Measurements from ENCODE around the gene ZNF195. TPM values are rescaled to one million over a fixed set of nuclear protein-coding genes. Genes with fewer than 3 reads are reported as not detected.
A peak's percentile ranks its signal among the peaks of the same experiment; 100 is the strongest.
"Not testable (repeated sequence)": the region's sequence is repeated elsewhere in the genome, so short reads cannot be mapped to it uniquely, and the experiment has no call there.

Gene ZNF195
- total RNA-seq = 16.9 and 27.2 TPM in 2 replicates

- peak; percentile 50 for DNase-seq (ENCODE audit: extremely low read depth, low read depth, low spot score)
Observed at GRCh38 chr11:3378426-3379423, at the start of gene ZNF195. Gene ZNF195, minus strand, starts transcription at chr11:3379146. Its CDS starts 106 bp downstream, at chr11:3379040.

GRCh38 chr11:3428076-3428475, 49.1 kb upstream of the ZNF195 start:
- not testable (repeated sequence) for DNase-seq (ENCODE audit: extremely low read depth, low read depth, low spot score)

- DNase-seq (ENCODE audit: extremely low read depth, low read depth, low spot score) = not testable (repeated sequence)
Observed at GRCh38 chr11:3426541-3426940, 47.6 kb upstream of the ZNF195 start.

GRCh38 chr11:3423928-3424327, 45.0 kb upstream of the ZNF195 start:
- not testable (repeated sequence) for DNase-seq (ENCODE audit: extremely low read depth, low read depth, low spot score)

DNA sequence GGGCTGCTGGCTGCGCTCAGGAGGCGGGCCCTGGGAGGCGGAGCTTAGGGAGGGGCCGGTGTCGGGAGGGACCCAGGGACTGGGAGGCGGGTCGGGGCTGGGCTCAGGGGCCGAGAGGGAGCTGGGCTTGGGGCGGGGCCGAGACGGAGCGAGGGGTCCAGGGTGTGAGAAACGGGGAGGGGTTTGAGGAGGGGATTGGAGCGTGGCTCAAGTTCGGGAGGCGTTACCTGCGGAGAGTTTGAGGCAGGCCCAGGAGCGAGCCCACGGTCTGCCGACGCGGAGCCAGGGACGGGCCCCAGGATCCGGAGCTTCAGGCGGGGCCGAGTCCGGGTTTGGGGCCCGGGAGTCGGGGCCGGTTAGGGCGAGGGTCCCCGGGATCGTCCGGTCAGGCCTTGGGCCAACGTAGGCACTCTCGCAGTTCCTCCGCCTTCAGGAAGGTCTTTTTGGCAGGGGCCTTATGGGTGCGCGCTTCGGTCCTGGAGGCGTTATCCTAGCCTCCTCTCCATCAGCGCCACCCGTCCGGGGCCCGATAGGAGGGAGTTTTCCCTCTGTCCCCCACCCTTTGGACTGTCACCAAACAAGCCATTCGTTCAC, 44.3 kb upstream of the ZNF195 start:
- not testable (repeated sequence) for DNase-seq (ENCODE audit: extremely low read depth, low read depth, low spot score)

- peak; percentile 39 for DNase-seq (ENCODE audit: extremely low read depth, low read depth, low spot score)
Observed at GRCh38 chr11:3422380-3423137, 43.6 kb upstream of the ZNF195 start.

- not testable (repeated sequence) for DNase-seq (ENCODE audit: extremely low read depth, low read depth, low spot score)
Observed at GRCh38 chr11:3421608-3422379, 42.8 kb upstream of the ZNF195 start.

- not testable (repeated sequence) for DNase-seq (ENCODE audit: extremely low read depth, low read depth, low spot score)
Observed at GRCh38 chr11:3420281-3421042, 41.5 kb upstream of the ZNF195 start.

DNA sequence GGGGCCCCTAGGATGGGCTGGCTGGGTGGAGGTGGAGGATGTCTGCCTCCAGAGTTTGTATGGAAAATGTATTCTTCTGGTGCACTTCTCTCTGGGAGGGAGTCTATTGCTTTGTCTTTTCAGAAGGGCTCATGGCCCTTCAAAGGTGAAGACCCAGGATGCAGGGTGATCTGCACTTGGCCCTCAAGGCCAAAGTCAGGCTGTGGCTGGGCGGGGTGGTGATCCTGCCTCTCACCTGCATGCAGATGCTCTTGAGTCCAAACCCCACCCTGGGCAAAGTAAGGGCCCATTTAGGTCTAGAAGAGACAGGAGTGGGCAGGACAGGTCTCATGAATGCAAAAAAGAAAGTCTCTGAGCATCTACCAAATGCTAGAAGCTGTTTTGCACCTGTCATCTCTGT, 40.5 kb upstream of the ZNF195 start:
- not testable (repeated sequence) for DNase-seq (ENCODE audit: extremely low read depth, low read depth, low spot score)

- DNase-seq (ENCODE audit: extremely low read depth, low read depth, low spot score) = not testable (repeated sequence)
Observed at GRCh38 chr11:3417047-3417446, 38.1 kb upstream of the ZNF195 start.

DNA sequence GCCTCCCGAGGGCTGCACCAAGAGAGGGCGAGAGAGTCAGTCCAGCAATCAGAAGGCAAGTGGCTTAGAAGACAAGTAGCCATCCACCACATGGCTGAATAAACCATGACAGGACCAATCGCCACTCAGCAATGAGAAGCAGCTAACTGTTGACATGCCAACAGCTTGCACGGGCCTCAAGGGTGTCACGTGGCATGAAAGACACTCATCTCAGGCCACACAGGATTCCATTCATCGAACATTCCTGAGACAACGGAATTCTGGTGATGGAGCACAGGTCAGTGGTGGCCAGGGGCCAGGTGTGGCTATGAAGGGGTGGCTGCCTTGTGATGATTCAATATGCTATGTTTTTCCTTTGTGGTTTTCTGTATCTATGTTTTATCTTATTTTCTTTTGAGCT, 36.4 kb upstream of the ZNF195 start:
- DNase-seq (ENCODE audit: extremely low read depth, low read depth, low spot score) = not testable (repeated sequence)

DNA sequence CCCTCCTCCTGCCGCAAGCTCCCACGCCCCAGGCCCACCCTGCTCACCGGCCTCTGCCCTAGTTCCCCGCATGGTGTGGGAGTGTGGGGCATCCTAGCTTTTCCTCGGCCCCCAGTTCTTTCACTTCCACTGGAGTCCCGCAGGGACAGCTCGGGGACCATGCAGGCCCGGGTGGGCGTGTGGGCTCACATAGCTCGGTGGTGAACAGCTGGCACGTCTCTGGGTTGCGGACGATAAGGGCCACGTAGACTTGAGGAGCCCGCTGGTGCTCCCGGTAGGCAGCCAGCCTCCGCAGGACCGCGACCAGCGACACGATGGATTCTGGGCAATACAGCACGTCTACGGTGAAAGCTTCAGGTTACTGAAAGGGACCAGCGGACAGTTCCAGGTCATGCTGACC, 34.7 kb upstream of the ZNF195 start:
- not testable (repeated sequence) for DNase-seq (ENCODE audit: extremely low read depth, low read depth, low spot score)

GRCh38 chr11:3412837-3413236, 33.9 kb upstream of the ZNF195 start:
- DNase-seq (ENCODE audit: extremely low read depth, low read depth, low spot score) = no peak

- DNase-seq (ENCODE audit: extremely low read depth, low read depth, low spot score) = not testable (repeated sequence)
Observed at GRCh38 chr11:3408722-3409121, 29.8 kb upstream of the ZNF195 start.

GRCh38 chr11:3408058-3408605, 29.2 kb upstream of the ZNF195 start:
- DNase-seq (ENCODE audit: extremely low read depth, low read depth, low spot score) = not testable (repeated sequence)

DNA sequence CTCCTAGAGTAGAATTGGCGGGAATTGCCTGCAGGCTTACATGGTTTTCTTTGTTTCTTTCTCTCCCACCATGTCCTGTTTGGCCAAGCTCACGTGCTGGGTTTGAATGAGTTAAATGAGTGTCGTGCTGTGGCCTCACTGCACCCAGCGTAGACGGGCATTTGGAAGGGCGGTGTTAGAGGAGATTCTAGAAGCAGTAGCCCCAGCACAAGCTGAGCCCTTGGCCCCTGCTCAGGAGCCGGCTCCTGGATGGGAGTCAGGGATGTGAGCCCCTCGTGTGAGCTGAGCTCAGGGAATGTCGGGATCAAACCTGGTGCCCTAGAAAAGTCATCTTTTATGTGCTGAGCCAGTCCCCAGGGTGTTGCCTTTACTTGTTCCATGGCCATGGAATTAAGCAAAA, 28.0 kb upstream of the ZNF195 start:
- not testable (repeated sequence) for DNase-seq (ENCODE audit: extremely low read depth, low read depth, low spot score)

DNA sequence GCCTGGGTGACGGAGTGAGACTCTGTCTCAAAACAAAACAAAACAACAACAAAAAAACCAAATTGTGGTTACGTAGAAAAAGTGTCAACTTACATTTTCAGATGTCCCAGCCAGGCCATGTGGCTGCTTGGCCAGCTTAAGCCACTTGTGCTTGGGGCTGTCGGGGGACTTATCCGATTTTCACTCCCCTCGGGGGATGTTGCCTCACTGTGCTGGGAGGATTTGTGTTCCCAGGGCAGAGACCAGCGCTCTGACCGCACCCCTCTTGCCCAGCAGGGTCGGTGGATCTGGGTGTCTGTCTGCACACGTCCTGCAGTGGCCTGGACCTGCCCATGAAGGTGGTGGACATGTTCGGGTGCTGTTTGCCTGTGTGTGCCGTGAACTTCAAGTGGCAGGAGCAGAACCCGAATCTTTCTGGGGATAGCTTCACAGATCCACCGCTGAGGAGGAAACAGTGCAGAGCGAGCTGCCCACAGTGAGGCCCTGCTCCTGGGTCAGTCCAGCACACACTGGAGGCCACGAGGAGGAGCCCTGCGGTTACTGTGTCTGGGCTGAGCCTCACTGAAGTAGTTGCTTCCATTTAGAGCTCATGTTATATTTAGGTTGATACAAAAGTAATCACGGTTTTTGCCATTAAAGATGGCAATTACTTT, 27.4 kb upstream of the ZNF195 start:
- DNase-seq (ENCODE audit: extremely low read depth, low read depth, low spot score) = not testable (repeated sequence)

GRCh38 chr11:3404076-3404925, 25.4 kb upstream of the ZNF195 start:
- not testable (repeated sequence) for DNase-seq (ENCODE audit: extremely low read depth, low read depth, low spot score)
